ENCODE results near the gene SDCBP2.

The SDCBP2 gene

DNA sequence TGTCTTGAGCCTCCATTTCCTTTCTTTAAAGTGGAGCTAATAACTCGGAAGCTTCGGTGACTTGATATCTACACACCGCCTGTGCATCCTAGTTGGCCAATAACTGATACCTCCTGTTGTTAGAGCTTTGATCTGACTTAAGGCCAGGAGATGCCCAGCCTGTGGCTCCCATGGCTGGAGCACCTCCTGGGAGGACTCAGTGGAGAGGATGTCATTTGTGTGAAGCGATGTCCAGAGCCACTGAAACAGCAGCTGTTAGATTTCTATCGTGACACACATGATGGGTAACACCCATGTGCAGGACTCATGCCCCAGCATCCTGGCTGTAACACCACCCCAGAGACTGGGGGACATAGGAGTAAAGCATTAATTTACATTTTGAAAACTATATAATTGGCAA is 30.8 kb downstream of the SDCBP2 start:
- TF ChIP-seq, protein P1, sequence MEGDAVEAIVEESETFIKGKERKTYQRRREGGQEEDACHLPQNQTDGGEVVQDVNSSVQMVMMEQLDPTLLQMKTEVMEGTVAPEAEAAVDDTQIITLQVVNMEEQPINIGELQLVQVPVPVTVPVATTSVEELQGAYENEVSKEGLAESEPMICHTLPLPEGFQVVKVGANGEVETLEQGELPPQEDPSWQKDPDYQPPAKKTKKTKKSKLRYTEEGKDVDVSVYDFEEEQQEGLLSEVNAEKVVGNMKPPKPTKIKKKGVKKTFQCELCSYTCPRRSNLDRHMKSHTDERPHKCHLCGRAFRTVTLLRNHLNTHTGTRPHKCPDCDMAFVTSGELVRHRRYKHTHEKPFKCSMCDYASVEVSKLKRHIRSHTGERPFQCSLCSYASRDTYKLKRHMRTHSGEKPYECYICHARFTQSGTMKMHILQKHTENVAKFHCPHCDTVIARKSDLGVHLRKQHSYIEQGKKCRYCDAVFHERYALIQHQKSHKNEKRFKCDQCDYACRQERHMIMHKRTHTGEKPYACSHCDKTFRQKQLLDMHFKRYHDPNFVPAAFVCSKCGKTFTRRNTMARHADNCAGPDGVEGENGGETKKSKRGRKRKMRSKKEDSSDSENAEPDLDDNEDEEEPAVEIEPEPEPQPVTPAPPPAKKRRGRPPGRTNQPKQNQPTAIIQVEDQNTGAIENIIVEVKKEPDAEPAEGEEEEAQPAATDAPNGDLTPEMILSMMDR (IDR thresholded peaks at IDR 0.05; ENCODE audit: insufficient read depth, missing control alignments) = no peak

GRCh38 chr20:1297486-1297885 is 31.5 kb downstream of the SDCBP2 start:
- no peak for DNase-seq (ENCODE audit: insufficient read length, low spot score)
- FAIRE-seq = no peak
- TF ChIP-seq, protein P1 (IDR thresholded peaks at IDR 0.05; ENCODE audit: insufficient read depth, missing control alignments) = no peak

More for the DNA sequence above, 30.8 kb downstream of the SDCBP2 start:
- DNase-seq (ENCODE audit: insufficient read length, low spot score) = no peak
- no peak for FAIRE-seq

GRCh38 chr20:1296922-1297321 is 32.0 kb downstream of the SDCBP2 start:
- no peak for DNase-seq (ENCODE audit: insufficient read length, low spot score)
- no peak for FAIRE-seq

GRCh38 chr20:1296117-1296610 is 32.8 kb downstream of the SDCBP2 start:
- FAIRE-seq (no peak), DNase-seq (ENCODE audit: insufficient read length, low spot score) (no peak)
- TF ChIP-seq, protein P1 (IDR thresholded peaks at IDR 0.05; ENCODE audit: insufficient read depth, missing control alignments) = no peak

More at GRCh38 chr20:1296922-1297321, 32.0 kb downstream of the SDCBP2 start:
- TF ChIP-seq, protein P1 (IDR thresholded peaks at IDR 0.05; ENCODE audit: insufficient read depth, missing control alignments) = no peak

DNA sequence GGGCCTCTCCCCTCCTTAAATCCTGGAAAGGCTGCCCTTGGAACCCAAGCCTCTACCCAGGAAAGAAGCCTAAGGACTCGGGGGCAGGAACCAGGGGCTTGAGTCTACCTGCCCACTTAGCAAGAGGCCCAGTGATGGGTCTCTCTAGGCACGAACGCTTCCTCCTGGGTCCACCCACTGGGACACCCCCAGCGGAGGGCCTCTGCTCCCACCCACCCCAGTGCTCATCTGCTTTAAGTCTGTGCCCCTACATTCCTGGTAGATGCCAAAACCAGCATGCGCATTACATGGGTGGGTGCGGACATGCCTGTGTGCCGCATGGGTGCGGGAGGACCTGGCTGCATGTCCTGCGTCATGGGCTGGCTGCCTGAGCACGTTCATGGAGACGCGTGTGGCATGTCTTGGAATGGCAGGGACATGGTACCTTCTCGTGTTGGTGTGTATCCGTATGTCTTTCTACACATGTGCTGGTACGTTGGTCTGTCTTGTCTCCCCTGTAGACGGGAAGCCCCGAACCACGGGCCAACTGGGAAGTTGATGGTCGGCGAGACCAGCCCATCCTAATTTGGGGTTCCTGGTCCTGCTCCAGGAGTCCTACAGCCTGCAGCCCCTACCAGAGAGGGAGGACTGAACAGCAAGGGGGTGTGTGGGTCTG is 33.5 kb downstream of the SDCBP2 start:
- TF ChIP-seq, protein P1 (IDR thresholded peaks at IDR 0.05; ENCODE audit: insufficient read depth, missing control alignments) = no peak
- no peak for FAIRE-seq

GRCh38 chr20:1294497-1294896 is 34.4 kb downstream of the SDCBP2 start:
- FAIRE-seq (no peak), DNase-seq (ENCODE audit: insufficient read length, low spot score) (no peak)
- TF ChIP-seq, protein P1 (IDR thresholded peaks at IDR 0.05; ENCODE audit: insufficient read depth, missing control alignments) = no peak

More for the DNA sequence above, 33.5 kb downstream of the SDCBP2 start:
- DNase-seq (ENCODE audit: insufficient read length, low spot score) = no peak

DNA sequence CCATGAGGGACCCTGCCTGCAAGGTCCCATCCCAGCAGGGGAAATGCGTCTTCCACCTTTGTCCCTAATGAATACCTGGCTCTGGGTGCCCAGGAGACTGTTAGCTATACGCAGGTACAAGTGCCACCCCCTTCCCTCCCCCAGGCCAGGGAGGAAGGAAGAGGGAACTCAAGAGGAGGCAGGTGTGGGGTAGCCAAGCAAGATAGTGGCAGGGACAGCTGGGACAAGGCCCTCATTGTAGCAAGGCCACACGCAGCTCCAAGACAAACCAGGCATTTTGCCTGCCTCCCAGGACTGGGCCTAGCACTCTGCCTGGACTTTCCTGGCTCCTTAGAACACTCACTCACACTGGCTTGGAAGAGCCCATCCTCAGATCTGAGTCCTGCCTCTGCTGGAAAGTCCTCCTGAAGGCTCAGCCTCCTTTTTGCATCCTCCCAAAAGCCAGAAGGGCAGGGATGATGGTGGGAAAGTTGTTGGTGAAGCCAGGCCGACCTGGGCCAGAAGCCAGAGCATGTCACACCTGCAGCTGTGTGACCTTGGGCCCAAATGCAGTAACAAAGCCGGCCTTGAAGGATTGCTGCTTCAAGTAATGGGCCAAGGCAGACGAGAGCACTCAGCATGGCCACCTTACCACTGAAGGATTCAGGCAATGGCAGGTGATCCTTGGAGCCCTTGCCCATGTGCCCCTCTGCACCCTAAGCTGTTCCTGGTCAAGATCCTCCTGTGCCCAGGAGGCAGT is 35.1 kb downstream of the SDCBP2 start:
- FAIRE-seq (no peak), DNase-seq (ENCODE audit: insufficient read length, low spot score) (no peak)
- TF ChIP-seq, protein P1 (IDR thresholded peaks at IDR 0.05; ENCODE audit: insufficient read depth, missing control alignments) = no peak
